Trophoblast cell (in vitro differentiated cells and primary cell): ENCODE results near the gene RDH5.

Experiments used
- DNase-seq, 2 donors: peaks; one replicate each; pipeline ENCODE4 v3.0.0-alpha.2; 2016
- H2AFZ ChIP-seq: 2 replicates; pipeline ENCODE4 v1.6.1; 2013; ENCODE audit warnings: low read length, moderate library complexity, mild to moderate bottlenecking; ENCODE audit not compliant: insufficient read depth, poor library complexity
- H2AK5ac ChIP-seq: 2 replicates; pipeline ENCODE4 v1.6.1; 2013; ENCODE audit warnings: mild to moderate bottlenecking, low read length
- H2BK120ac ChIP-seq: 2 replicates; pipeline ENCODE4 v1.6.1; 2013; ENCODE audit warnings: low read length, mild to moderate bottlenecking, moderate library complexity; ENCODE audit not compliant: insufficient read depth, poor library complexity
- H2BK12ac ChIP-seq: 2 replicates; pipeline ENCODE4 v1.6.1; 2013; ENCODE audit warnings: mild to moderate bottlenecking, low read length, moderate library complexity
- H2BK5ac ChIP-seq: 2 replicates; pipeline ENCODE4 v1.6.1; 2013; ENCODE audit warnings: low read length, low read depth, moderate library complexity, mild to moderate bottlenecking; ENCODE audit not compliant: poor library complexity
- H3K14ac ChIP-seq: 2 replicates; pipeline ENCODE4 v1.6.1; 2013; ENCODE audit warnings: mild to moderate bottlenecking, low read length
- H3K18ac ChIP-seq: 2 replicates; pipeline ENCODE4 v1.6.1; 2013; ENCODE audit warnings: mild to moderate bottlenecking, low read length
- H3K23ac ChIP-seq: 2 replicates; pipeline ENCODE4 v1.6.1; 2013; ENCODE audit warnings: low read length
- H3K27ac ChIP-seq: 2 replicates; pipeline ENCODE4 v1.5.1; 2013; ENCODE audit warnings: low read depth, mild to moderate bottlenecking, inconsistent platforms, low read length, moderate library complexity
- H3K27me3 ChIP-seq: 2 replicates; pipeline ENCODE4 v1.6.1; 2013; ENCODE audit warnings: inconsistent platforms, mild to moderate bottlenecking, low read length, moderate library complexity; ENCODE audit not compliant: insufficient read depth
- H3K36me3 ChIP-seq, 2 experiments: 1 replicate in 1 of 2; 2 replicates in 1 of 2; pipeline ENCODE4 v1.6.1; 2013; ENCODE audit warnings: low read length in 2 of 2, mild to moderate bottlenecking in 2 of 2, moderate library complexity in 1 of 2; ENCODE audit not compliant: insufficient read depth in 2 of 2, control insufficient read depth in 1 of 2
- H3K4ac ChIP-seq: 2 replicates; pipeline ENCODE4 v1.6.1; 2013; ENCODE audit warnings: low read depth, mild to moderate bottlenecking, low read length, moderate library complexity
- H3K4me1 ChIP-seq, 2 experiments: 1 replicate in 1 of 2; 2 replicates in 1 of 2; pipeline ENCODE4 v1.6.1; 2013; ENCODE audit warnings: low read length in 2 of 2, mild to moderate bottlenecking in 2 of 2, moderate library complexity in 1 of 2; ENCODE audit not compliant: insufficient read depth in 2 of 2, control insufficient read depth in 1 of 2
- H3K4me2 ChIP-seq: 2 replicates; pipeline ENCODE4 v1.6.1; 2013; ENCODE audit warnings: inconsistent platforms, mild to moderate bottlenecking, low read length, moderate library complexity
- H3K4me3 ChIP-seq: 2 replicates; pipeline ENCODE4 v1.5.1; 2013; ENCODE audit warnings: mild to moderate bottlenecking, low read depth, low read length, inconsistent platforms
- H3K79me1 ChIP-seq: one replicate; pipeline ENCODE4 v1.6.1; 2013; ENCODE audit warnings: low read length
- H3K79me2 ChIP-seq: 2 replicates; pipeline ENCODE4 v1.6.1; 2013; ENCODE audit warnings: low read length, mild to moderate bottlenecking; ENCODE audit not compliant: control insufficient read depth, insufficient read depth, poor library complexity
- H3K9ac ChIP-seq: 2 replicates; pipeline ENCODE4 v1.6.1; 2013; ENCODE audit warnings: mild to moderate bottlenecking, low read length
- H3K9me3 ChIP-seq: 2 replicates; pipeline ENCODE4 v1.6.1; 2013; ENCODE audit warnings: low read depth, mild to moderate bottlenecking, control low read depth, inconsistent platforms, low read length; ENCODE audit not compliant: insufficient read depth
- H4K12ac ChIP-seq: 2 replicates; pipeline ENCODE4 v1.6.1; 2013; ENCODE audit warnings: low read depth, mild to moderate bottlenecking, low read length, moderate library complexity
- H4K8ac ChIP-seq: 2 replicates; pipeline ENCODE4 v1.6.1; 2013; ENCODE audit warnings: low read depth, mild to moderate bottlenecking, low read length, moderate library complexity
- H4K91ac ChIP-seq: one replicate; pipeline ENCODE4 v1.6.1; 2013; ENCODE audit warnings: low read depth, mild to moderate bottlenecking, low read length, moderate library complexity
- WGBS: extraction: QIAGEN DNeasy Blood & Tissue Kit; methylation state at CpG from one replicate; pipeline ENCODE4 v1.1.7; 2013; ENCODE audit warnings: missing lambda C conversion rate; ENCODE audit not compliant: insufficient read length, insufficient coverage; ENCODE audit errors: extremely low coverage; 5-methylcytosine and 5-hydroxymethylcytosine counted together

RDH5 gene

DNA sequence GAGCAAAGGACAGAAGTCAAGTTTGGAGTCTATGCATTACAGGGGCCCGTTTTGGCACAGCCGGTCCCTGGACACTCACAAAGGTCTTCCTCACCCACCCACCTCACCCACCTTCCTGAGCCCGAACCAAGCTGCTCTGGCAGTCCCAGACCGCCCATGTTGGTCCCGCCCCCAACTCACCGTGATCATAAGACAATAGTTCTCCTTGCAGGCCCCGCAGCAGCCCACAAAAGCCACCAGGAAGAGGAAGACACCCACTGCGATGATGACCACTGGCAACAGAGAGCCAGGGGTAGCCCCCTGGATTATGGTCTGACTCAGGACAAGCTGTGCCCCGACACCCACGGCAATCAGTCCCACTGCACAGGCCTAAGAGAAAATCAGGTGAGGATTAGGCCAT, 6.8 kb downstream of the RDH5 start:
- Histone ChIP-seq H3K79me2 (peaks cover 21% of the 10 kb centered on the region), H3K36me3 (peaks cover 35 to 41% of the 10 kb centered on the region in 2 experiments), H2BK5ac (peak overlapping the region; percentile 5), H2AK5ac (no peak overlapping the region), H3K4me2 (peak overlapping the region; percentile 62), H3K23ac (peak overlapping the region; percentile 45), H3K4me1 (peaks cover 11 to 17% of the 10 kb centered on the region in 2 experiments), H3K4ac (peak overlapping the region; percentile 36), H3K79me1 (peaks cover 18% of the 10 kb centered on the region), H4K12ac (no peak overlapping the region), H3K18ac (peak overlapping the region; percentile 31), H3K9me3 (no peaks in the 10 kb centered on the region), H2AFZ (peak overlapping the region; percentile 13), H4K8ac (peak overlapping the region; percentile 8), H3K9ac (peak overlapping the region; percentile 78), H4K91ac (no peak overlapping the region), H3K27me3 (no peaks in the 10 kb centered on the region), H2BK120ac (no peak overlapping the region), H3K4me3 (peak overlapping the region; percentile 34), H3K14ac (no peak overlapping the region), H3K27ac (peak overlapping the region; percentile 34), H2BK12ac (no peak overlapping the region)
- no CpG with 5 or more reads among the region's 10 CpGs for WGBS
- DNase-seq = no peak

- Histone ChIP-seq H3K4me3 (peak overlapping the region; percentile 93), H3K79me1 (peaks cover 18% of the 10 kb centered on the region), H3K79me2 (peaks cover 21% of the 10 kb centered on the region), H3K4ac (peak overlapping the region; percentile 97), H3K18ac (peak overlapping the region; percentile 93), H3K27me3 (no peaks in the 10 kb centered on the region), H3K27ac (peak overlapping the region; percentile 97), H3K36me3 (peaks cover 35 to 40% of the 10 kb centered on the region in 2 experiments), H3K9me3 (no peaks in the 10 kb centered on the region), H3K14ac (peak overlapping the region; percentile 98), H2BK12ac (peak overlapping the region; percentile 47), H2AFZ (no peak overlapping the region), H3K4me1 (peaks cover 11 to 17% of the 10 kb centered on the region in 2 experiments), H3K9ac (peak overlapping the region; percentile 78), H2AK5ac (peak overlapping the region; percentile 80), H3K4me2 (peak overlapping the region; percentile 62), H2BK5ac (peak overlapping the region; percentile 88), H4K8ac (peak overlapping the region; percentile 75), H4K12ac (peak overlapping the region; percentile 62), H3K23ac (no peak overlapping the region), H2BK120ac (peak overlapping the region; percentile 57), H4K91ac (peak overlapping the region; percentile 92)
- no CpG with 5 or more reads among the region's 9 CpGs for WGBS
- DNase-seq = peak; percentile 81 to 86
Observed at GRCh38 chr12:55727643-55728185, 7.5 kb downstream of the RDH5 start.

GRCh38 chr12:55728186-55728938, 8.2 kb downstream of the RDH5 start:
- no peak overlapping the region for H3K23ac ChIP-seq
- H4K91ac ChIP-seq = peak overlapping the region; percentile 92
- H2AK5ac ChIP-seq = peak overlapping the region; percentile 80
- peak overlapping the region; percentile 81 for H2BK120ac ChIP-seq
- peak overlapping the region; percentile 97 for H3K27ac ChIP-seq
- peak; percentile 48 to 79 for DNase-seq
- H3K4ac ChIP-seq = peak overlapping the region; percentile 97
- H3K14ac ChIP-seq = peak overlapping the region; percentile 98
- H2BK12ac ChIP-seq = peak overlapping the region; percentile 47
- peak overlapping the region; percentile 93 for H3K18ac ChIP-seq
- H2AFZ ChIP-seq = peak overlapping the region; percentile 26
- H3K79me1 ChIP-seq = peaks cover 18% of the 10 kb centered on the region
- peaks cover 21% of the 10 kb centered on the region for H3K79me2 ChIP-seq
- peak overlapping the region; percentile 75 for H4K8ac ChIP-seq
- H3K4me2 ChIP-seq = peak overlapping the region; percentile 82
- peak overlapping the region; percentile 92 for H2BK5ac ChIP-seq
- H3K4me1 ChIP-seq = peaks cover 11 to 17% of the 10 kb centered on the region in 2 experiments
- H4K12ac ChIP-seq = peak overlapping the region; percentile 68
- peak overlapping the region; percentile 93 for H3K4me3 ChIP-seq
- no CpG with 5 or more reads among the region's 61 CpGs for WGBS
- peaks cover 35 to 36% of the 10 kb centered on the region in 2 experiments for H3K36me3 ChIP-seq
- no peaks in the 10 kb centered on the region for H3K27me3 ChIP-seq
- no peaks in the 10 kb centered on the region for H3K9me3 ChIP-seq
- H3K9ac ChIP-seq = peak overlapping the region; percentile 81

GRCh38 chr12:55728939-55729818, 9.0 kb downstream of the RDH5 start, which contains the start of gene CD63:
Gene CD63, minus strand, starts transcription at chr12:55729009. Its CDS starts 668 bp downstream, at chr12:55728341.
- no CpG with 5 or more reads among the region's 61 CpGs for WGBS

More at GRCh38 chr12:55728939-55729818, 9.0 kb downstream of the RDH5 start, which contains the start of gene CD63:
- Histone ChIP-seq H3K4me2 (peak within 1 kb of the TSS; percentile 82), H4K8ac (peak within 1 kb of the TSS; percentile 96), H3K9me3 (no peaks in the 10 kb centered on the region), H3K79me1 (peaks cover 18% of the 10 kb centered on the region), H3K36me3 (peaks cover 29% of the 10 kb centered on the region in 2 experiments), H3K18ac (peak within 1 kb of the TSS; percentile 97), H3K14ac (peak within 1 kb of the TSS; percentile 98), H2BK5ac (peak within 1 kb of the TSS; percentile 92), H3K27me3 (no peaks in the 10 kb centered on the region), H3K27ac (peak within 1 kb of the TSS; percentile 97), H2AFZ (peak within 1 kb of the TSS; percentile 57), H4K91ac (peak within 1 kb of the TSS; percentile 97), H2AK5ac (peak within 1 kb of the TSS; percentile 80), H3K79me2 (peaks cover 21% of the 10 kb centered on the region), H3K4me3 (peak within 1 kb of the TSS; percentile 93), H2BK12ac (peak within 1 kb of the TSS; percentile 51), H3K4ac (peak within 1 kb of the TSS; percentile 97), H3K23ac (no peak within 1 kb of the TSS), H3K9ac (peak within 1 kb of the TSS; percentile 83), H4K12ac (peak within 1 kb of the TSS; percentile 90), H3K4me1 (peaks cover 11 to 17% of the 10 kb centered on the region in 2 experiments), H2BK120ac (peak within 1 kb of the TSS; percentile 96)
- peak; percentile 92 for DNase-seq
